ENCODE measurements around the gene ZFHX2. TPM values are rescaled to one million over a fixed set of nuclear protein-coding genes. Genes with fewer than 3 reads are reported as not detected.

ZFHX2 gene
- total RNA-seq, 1 experiment from 2014 or later, result 2.2 TPM

- no peak overlapping the region for H3K4me3 ChIP-seq (ENCODE audit: insufficient read depth, low read depth, low read length)
- no peaks in the 10 kb centered on the region for H3K27me3 ChIP-seq (ENCODE audit: control insufficient read depth, insufficient read depth, low read length)
- peaks cover 28% of the 10 kb centered on the region for H3K36me3 ChIP-seq (replicated peaks; ENCODE audit: control insufficient read depth, insufficient read depth, low read length)
- no peak for DNase-seq
Observed at GRCh38 chr14:23558346-23559009, 6.9 kb upstream of the ZFHX2 start.

GRCh38 chr14:23557946-23558345 lies 6.4 kb upstream of the ZFHX2 start:
- H3K36me3 ChIP-seq (replicated peaks; ENCODE audit: control insufficient read depth, insufficient read depth, low read length), result peaks cover 27% of the 10 kb centered on the region
- H3K27me3 ChIP-seq (ENCODE audit: control insufficient read depth, insufficient read depth, low read length), result no peaks in the 10 kb centered on the region
- DNase-seq, result no peak
- no peak overlapping the region for H3K4me3 ChIP-seq (ENCODE audit: insufficient read depth, low read depth, low read length)

- Histone ChIP-seq H3K36me3 (replicated peaks; ENCODE audit: control insufficient read depth, insufficient read depth, low read length) (peaks cover 27% of the 10 kb centered on the region), H3K4me3 (ENCODE audit: insufficient read depth, low read depth, low read length) (no peak overlapping the region), H3K27me3 (ENCODE audit: control insufficient read depth, insufficient read depth, low read length) (no peaks in the 10 kb centered on the region)
- DNase-seq, result no peak
Observed at GRCh38 chr14:23557521-23557920, 6.0 kb upstream of the ZFHX2 start.

- DNase-seq, result no peak
- no peaks in the 10 kb centered on the region for H3K27me3 ChIP-seq (ENCODE audit: control insufficient read depth, insufficient read depth, low read length)
- peaks cover 22% of the 10 kb centered on the region for H3K36me3 ChIP-seq (replicated peaks; ENCODE audit: control insufficient read depth, insufficient read depth, low read length)
- H3K4me3 ChIP-seq (ENCODE audit: insufficient read depth, low read depth, low read length), result peak overlapping the region; percentile 77
Observed at GRCh38 chr14:23556700-23557440, 5.3 kb upstream of the ZFHX2 start.

GRCh38 chr14:23555882-23556699 lies 4.5 kb upstream of the ZFHX2 start, which contains the start of gene THTPA:
Gene THTPA (plus strand): TSS chr14:23556271. CDS start chr14:23556758, 487 bp downstream.
- peak; percentile 96 for DNase-seq
- no peaks in the 10 kb centered on the region for H3K27me3 ChIP-seq (ENCODE audit: control insufficient read depth, insufficient read depth, low read length)
- H3K4me3 ChIP-seq (ENCODE audit: insufficient read depth, low read depth, low read length), result peak within 1 kb of the TSS; percentile 77
- peaks cover 15% of the 10 kb centered on the region for H3K36me3 ChIP-seq (replicated peaks; ENCODE audit: control insufficient read depth, insufficient read depth, low read length)

GRCh38 chr14:23555533-23555881 lies 3.9 kb upstream of the ZFHX2 start:
- no peak for DNase-seq
- Histone ChIP-seq H3K36me3 (replicated peaks; ENCODE audit: control insufficient read depth, insufficient read depth, low read length) (peaks cover 13% of the 10 kb centered on the region), H3K27me3 (ENCODE audit: control insufficient read depth, insufficient read depth, low read length) (no peaks in the 10 kb centered on the region), H3K4me3 (ENCODE audit: insufficient read depth, low read depth, low read length) (peak overlapping the region; percentile 77)

- Histone ChIP-seq H3K36me3 (replicated peaks; ENCODE audit: control insufficient read depth, insufficient read depth, low read length) (no peaks in the 10 kb centered on the region), H3K27me3 (ENCODE audit: control insufficient read depth, insufficient read depth, low read length) (no peaks in the 10 kb centered on the region), H3K4me3 (ENCODE audit: insufficient read depth, low read depth, low read length) (peak overlapping the region; percentile 93)
- DNase-seq, result peak; percentile 84
Observed at GRCh38 chr14:23550812-23551265, 726 bp downstream of the ZFHX2 start.

GRCh38 chr14:23550131-23550811 lies 1.3 kb downstream of the ZFHX2 start:
- Histone ChIP-seq H3K27me3 (ENCODE audit: control insufficient read depth, insufficient read depth, low read length) (no peaks in the 10 kb centered on the region), H3K36me3 (replicated peaks; ENCODE audit: control insufficient read depth, insufficient read depth, low read length) (no peaks in the 10 kb centered on the region), H3K4me3 (ENCODE audit: insufficient read depth, low read depth, low read length) (peak overlapping the region; percentile 93)
- DNase-seq, result no peak

- Histone ChIP-seq H3K4me3 (ENCODE audit: insufficient read depth, low read depth, low read length) (no peak overlapping the region), H3K36me3 (replicated peaks; ENCODE audit: control insufficient read depth, insufficient read depth, low read length) (no peaks in the 10 kb centered on the region; the same call in 1 of the 2 replicates), H3K27me3 (ENCODE audit: control insufficient read depth, insufficient read depth, low read length) (no peaks in the 10 kb centered on the region)
- DNase-seq, result peak; percentile 66
Observed at GRCh38 chr14:23548351-23549318, 2.9 kb downstream of the ZFHX2 start.

- Histone ChIP-seq H3K36me3 (replicated peaks; ENCODE audit: control insufficient read depth, insufficient read depth, low read length) (peaks cover 3% of the 10 kb centered on the region), H3K4me3 (ENCODE audit: insufficient read depth, low read depth, low read length) (no peak overlapping the region), H3K27me3 (ENCODE audit: control insufficient read depth, insufficient read depth, low read length) (no peaks in the 10 kb centered on the region)
- DNase-seq, result no peak
Observed at GRCh38 chr14:23547924-23548323, 3.6 kb downstream of the ZFHX2 start.

GRCh38 chr14:23546450-23547035 lies 5.0 kb downstream of the ZFHX2 start:
- no peak overlapping the region for H3K4me3 ChIP-seq (ENCODE audit: insufficient read depth, low read depth, low read length)
- peaks cover 7% of the 10 kb centered on the region for H3K36me3 ChIP-seq (replicated peaks; ENCODE audit: control insufficient read depth, insufficient read depth, low read length)
- no peak for DNase-seq

GRCh38 chr14:23545740-23546365 lies 5.7 kb downstream of the ZFHX2 start:
- Histone ChIP-seq H3K4me3 (ENCODE audit: insufficient read depth, low read depth, low read length) (no peak overlapping the region), H3K27me3 (ENCODE audit: control insufficient read depth, insufficient read depth, low read length) (no peaks in the 10 kb centered on the region), H3K36me3 (replicated peaks; ENCODE audit: control insufficient read depth, insufficient read depth, low read length) (peaks cover 7% of the 10 kb centered on the region)
- no peak for DNase-seq

More at GRCh38 chr14:23546450-23547035, 5.0 kb downstream of the ZFHX2 start:
- H3K27me3 ChIP-seq (ENCODE audit: control insufficient read depth, insufficient read depth, low read length), result no peaks in the 10 kb centered on the region
